Astrocyte of the hippocampus (primary cell): Measurements from ENCODE around the gene KCTD18.

ENCODE experiments used
- DNase-seq: peaks from one replicate; pipeline ENCODE4 v3.0.0; 2011; ENCODE audit warnings: low read depth, low spot score

KCTD18 gene

GRCh38 chr2:200509612-200510433, at the start of gene KCTD18:
KCTD18 (minus strand) TSS chr2:200510068; CDS start chr2:200507016, 3,052 bp downstream.
- DNase-seq = peak; percentile 96

DNA sequence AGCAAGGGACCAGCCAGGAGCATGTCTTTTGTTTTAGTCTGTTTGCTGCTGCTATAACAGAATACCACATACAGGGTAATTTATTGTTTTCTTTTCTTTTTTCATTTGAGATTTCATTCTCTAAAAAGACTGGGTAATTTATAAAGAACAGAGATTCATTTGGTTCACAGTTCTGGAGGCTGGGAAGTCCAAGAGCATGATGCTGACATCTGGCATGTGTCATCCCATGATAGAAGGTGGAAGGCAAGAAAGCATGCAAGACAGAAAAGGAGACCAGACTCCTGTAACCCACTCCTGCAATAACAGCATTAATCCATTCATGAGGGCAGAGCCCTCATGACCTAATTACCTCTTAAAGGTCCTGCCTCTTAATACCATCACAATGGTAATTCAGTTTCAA, 30.9 kb upstream of the KCTD18 start:
- DNase-seq = no peak

DNA sequence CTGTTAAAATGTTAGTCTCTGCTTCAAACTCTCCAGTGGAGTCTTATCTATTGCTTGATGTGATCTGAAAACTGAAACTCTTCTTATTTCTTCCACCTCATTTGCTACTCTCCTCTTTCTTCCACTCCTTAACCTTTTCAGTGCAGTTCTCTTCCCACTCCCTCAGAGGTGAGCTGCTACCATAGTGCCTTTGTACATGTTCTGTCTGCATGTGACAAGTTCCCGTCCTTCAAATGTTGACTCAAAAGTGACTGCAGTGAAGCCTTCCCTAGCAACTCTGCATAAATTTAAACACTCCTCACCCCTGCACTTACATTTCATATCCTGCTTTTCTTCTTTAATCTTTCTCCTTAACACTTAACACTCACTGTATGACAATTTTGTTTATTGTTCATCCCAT, 28.3 kb upstream of the KCTD18 start:
- no peak for DNase-seq

- DNase-seq = peak; percentile 6
Observed at GRCh38 chr2:200534572-200534971, 24.7 kb upstream of the KCTD18 start.

DNA sequence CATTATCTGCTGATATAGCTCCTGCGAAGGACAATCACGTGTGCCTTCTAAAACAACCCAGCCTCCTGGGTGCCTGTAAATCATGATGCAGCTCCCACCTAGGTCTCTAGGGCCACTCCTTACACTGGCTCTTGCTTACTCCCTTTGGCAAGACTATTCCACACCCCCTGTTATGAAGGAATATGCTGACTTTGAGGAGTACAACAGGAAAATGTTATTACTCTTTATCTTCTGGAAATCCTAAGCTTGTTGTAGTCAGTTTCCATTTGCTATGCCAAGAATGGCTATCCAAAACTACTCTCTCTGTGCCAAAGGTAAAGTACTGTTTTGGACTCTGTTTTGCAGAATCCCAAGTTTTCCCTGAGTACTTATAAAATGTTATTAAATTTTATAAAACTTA, 23.9 kb upstream of the KCTD18 start:
- DNase-seq = no peak

DNA sequence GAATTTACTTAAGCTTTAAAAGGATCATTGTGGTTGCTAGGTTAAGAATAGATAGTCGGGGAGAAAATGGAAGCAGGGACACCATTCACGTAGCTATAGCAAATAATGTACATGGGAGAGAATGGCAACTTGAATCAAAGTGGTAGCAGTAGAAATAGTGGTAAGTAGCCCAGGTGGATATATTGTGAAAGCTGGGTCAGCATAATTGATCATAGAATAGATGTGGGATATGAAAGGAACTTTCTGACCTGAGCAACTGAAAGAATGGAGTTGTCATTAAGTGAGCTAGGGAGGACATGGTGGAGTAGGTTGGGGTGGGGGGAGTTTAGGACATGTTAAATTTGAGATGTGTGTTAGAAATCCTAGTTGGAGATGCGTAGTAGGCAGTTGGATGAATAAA, 18.4 kb upstream of the KCTD18 start:
- DNase-seq = no peak

DNA sequence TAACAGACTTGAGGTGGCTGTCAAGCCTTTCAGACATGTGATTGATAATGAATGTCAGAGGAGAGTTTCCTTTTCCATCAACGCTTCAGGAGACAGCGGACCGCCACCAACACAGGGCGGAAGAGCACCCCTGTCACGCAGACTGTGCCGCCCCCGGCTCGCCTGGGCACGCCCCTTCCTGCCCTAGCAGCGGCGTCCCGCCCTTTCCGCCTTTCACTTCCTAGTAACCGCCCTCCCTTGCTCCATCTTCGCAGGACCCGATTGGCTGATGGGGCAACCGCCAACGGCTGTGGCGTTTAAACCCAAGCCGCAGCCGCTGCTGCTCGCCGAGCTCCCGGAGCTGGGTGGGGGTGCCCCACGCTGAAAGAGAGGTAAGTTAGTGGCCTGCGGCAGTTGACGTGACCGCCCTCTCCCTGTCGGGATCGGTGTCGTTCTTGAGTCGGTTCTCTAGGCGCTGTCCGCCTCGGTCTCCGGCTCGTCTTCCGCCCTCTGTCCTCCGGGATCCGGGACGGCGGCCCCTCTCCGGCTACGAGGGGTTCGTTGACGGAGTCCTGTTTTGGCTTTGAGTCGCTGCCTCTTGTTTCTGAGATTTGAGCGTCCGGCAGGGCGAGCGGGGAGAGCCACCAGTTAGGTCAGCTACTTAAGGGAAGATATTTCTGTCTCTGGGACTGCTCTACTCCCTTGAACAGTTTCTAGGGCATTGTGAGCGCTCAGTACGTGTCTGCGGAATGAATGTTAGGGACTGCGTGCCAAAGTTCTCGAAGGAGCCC, 16.2 kb upstream of the KCTD18 start, which contains the start of gene SGO2:
Gene SGO2, plus strand, starts transcription at position 326 of the 770 bp plus-strand sequence. CDS start 6,769 bp downstream, outside the sequence.
- peak; percentile 97 for DNase-seq

DNA sequence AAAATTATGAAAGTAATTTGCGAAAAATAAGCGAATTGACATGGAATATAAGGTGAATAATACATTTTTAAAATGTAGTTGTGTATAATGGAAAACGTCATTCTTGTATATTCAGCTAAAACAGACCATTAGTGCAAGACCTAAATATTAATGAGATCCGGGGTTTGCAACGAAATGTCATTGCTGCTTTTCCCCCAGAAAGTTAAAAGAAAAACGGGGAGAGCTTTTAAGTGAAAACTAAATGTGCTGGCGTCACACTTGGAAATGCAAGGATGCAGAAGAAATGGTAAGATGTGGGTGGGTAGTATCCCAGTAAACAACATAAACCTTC, 15.6 kb upstream of the KCTD18 start:
- DNase-seq = no peak

DNA sequence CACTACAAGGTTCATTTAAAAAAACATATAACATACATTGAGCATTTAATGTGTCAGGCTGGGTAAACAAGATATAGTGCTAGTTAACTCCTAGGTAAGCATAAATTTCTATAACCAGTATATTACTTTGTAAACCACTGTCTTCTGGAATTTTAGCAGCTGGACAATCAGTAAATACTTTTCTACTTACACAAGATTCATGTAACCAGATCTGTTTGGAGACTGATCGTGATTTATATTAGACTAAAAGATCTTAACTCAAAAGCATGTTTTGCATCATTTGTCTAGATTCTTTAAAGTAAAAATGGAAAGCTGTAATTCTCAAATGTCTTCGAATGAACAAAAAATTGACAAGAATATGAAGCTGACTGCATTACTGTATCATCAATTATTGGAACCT, 15.2 kb upstream of the KCTD18 start:
- DNase-seq = no peak

DNA sequence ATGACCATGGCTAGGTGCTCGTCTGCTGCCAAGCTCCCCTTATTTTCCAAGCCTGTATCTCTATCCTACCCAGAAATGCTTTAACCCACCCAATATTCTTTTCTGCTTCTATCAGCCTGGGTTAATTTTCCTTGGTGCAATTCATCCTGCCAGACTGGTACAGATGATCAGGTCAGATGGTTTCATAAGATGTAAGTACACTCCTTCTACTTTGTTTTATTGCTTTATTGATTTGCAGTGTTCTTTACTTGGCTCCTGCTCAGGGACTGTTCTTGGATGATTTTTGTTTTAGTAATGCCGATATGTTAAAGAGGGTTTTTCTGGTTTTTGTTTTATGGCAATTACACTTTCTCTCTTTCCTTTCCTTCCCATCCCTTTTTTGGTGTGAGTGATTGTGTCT, 13.7 kb upstream of the KCTD18 start:
- DNase-seq = no peak

DNA sequence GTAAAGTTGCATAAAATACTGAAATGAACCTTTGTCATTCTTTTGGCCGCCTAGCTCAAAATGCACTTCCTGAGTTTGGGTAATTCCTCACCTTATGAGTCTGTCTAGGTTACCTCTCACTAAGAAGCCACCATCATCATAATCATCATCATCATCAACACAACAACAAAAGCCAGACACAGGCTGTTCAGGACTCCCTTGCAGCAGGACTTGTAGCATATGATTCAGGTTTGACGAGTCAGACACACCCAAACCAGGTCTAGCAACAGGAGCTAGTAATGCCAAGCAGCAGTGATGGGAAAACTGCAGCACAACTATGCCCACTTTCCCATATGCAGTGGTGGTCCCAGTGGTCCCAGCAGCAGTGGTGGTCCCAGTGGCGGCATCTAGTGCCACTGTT, 13.3 kb upstream of the KCTD18 start:
- DNase-seq = no peak

GRCh38 chr2:200515155-200515554, 5.3 kb upstream of the KCTD18 start:
- DNase-seq = no peak

DNA sequence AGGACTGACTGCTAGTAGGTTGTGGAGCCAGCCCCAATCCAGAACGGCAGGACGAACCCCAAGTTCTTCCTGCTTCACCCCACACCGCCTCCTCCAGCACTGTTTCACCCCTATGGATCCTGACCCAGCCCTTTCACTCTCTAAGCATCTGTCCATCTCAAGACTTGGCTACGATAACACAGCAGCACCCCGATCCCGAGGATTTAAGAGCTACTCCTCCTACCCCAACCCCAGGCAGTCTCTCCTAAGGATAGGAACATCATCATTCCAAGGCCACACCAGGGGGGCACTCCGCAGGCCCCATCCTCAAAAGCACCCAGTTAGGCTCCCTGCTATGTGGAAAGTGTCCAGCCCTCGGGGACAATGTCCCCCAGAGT, 645 bp downstream of the KCTD18 start:
- no peak for DNase-seq

- DNase-seq = no peak
Observed at GRCh38 chr2:200507179-200507578, 2.7 kb downstream of the KCTD18 start.

DNA sequence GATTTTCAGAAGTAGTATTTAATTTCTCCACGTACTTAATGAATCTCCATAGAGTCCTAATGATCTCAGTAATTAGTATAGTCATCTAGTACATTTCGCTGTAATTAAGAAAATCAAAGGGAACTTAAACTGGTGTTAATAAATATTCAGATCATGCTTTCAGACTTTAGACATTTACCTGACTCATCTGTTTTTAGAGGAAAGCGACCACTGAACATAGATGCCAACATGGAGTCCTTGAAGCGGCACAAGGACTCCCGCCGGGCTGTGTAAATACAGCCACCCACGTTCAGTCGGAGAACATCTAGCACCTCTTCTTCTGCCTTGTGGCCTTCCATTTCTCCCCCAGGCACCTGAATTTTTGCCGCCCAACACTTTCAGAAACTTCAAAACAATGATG, 3.2 kb downstream of the KCTD18 start:
- no peak for DNase-seq

- no peak for DNase-seq
Observed at GRCh38 chr2:200502196-200502595, 7.7 kb downstream of the KCTD18 start.

GRCh38 chr2:200498402-200499162, 11.3 kb downstream of the KCTD18 start:
- DNase-seq = no peak

GRCh38 chr2:200496696-200497095, 13.2 kb downstream of the KCTD18 start:
- no peak for DNase-seq

- DNase-seq = no peak
Observed at GRCh38 chr2:200494048-200494447, 15.8 kb downstream of the KCTD18 start.

DNA sequence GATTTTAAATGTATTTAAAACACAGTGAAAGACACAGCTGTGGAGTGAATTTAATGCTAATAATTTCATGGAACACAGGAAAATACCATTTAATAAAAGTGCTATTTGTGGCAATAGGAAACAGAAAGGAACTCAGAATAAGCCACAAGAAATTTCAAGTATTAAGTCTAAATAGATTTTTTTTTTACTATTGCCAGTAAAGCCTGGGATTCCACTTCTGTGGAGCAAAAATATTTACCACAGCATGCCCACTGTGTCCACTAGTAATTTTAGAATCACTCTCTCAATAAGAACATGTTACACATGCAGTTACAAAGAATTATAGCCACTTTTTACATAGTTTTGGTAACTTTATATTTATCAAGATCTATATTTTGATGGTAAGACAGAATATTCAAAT, 17.2 kb downstream of the KCTD18 start:
- no peak for DNase-seq

- no peak for DNase-seq
Observed at GRCh38 chr2:200490001-200490400, 19.9 kb downstream of the KCTD18 start.

DNA sequence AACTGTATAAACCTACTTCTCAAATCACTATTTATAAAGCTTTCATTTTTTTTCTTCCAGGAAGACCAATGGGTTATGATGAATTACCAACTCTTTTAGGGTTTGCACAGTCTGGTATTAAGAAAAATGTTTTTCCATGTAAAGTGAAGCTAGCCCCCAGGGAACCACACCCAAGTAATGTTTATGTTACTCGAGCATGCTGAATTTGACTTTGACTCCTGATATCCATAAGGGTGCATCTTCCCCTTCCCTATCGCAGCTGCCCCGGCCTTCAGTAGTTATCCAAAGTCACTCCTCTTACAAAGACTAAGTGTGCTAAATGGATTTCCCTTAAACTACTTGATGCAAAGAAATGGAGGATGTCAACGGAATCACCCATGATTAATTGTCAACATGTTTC, 21.7 kb downstream of the KCTD18 start:
- no peak for DNase-seq
